HG02981 (cell line): ENCODE measurements around the gene TMEM132D.

ENCODE experiments used
- ATAC-seq: cut with Tn5 transposase; IDR thresholded peaks from one replicate; pipeline ENCODE4 v1.9.1; 2021; ENCODE audit warnings: mild to moderate bottlenecking, moderate library complexity; ENCODE audit not compliant: unreplicated experiment

Gene TMEM132D

DNA sequence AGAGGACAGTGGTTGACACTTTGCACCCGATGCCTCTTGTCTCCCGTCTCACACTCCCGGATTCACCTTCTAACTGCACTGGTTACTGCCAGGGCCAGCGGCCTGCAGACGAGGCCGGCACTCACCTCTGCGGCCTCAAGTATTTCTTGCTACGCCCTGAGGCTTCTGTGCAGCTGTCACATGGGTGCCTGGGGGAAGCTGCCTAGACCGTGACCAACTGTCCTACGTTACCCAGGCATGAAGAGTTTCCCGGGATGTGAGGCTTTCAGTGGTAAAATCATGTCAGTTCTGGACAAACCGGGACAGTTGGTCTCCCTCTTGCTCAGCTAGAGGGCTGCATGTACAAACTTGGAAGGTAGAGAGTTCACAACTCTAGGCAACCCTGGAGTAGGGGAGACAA lies 776.1 kb downstream of the TMEM132D start:
- ATAC-seq, result no peak

GRCh38 chr12:129127211-129127610 lies 776.6 kb downstream of the TMEM132D start:
- no peak for ATAC-seq

DNA sequence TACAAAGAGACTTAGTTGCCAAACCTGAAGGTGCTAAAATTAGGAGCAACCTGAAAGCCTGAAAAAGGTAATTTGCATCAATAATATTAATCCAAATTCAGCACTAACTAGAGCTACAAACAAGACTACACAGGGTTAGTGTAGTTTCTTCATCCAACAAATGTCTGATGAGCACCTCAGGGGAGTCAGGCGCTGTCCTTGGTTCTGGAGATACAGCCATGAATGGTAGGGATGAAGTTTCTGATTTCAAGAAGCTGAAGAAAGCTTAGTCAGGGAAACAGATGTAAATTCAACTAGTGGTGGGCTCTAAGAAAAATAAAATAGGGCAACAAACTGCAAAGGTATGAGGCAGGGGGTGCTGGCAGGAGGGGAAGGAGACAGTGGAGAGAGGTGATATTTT lies 784.3 kb downstream of the TMEM132D start:
- no peak for ATAC-seq

DNA sequence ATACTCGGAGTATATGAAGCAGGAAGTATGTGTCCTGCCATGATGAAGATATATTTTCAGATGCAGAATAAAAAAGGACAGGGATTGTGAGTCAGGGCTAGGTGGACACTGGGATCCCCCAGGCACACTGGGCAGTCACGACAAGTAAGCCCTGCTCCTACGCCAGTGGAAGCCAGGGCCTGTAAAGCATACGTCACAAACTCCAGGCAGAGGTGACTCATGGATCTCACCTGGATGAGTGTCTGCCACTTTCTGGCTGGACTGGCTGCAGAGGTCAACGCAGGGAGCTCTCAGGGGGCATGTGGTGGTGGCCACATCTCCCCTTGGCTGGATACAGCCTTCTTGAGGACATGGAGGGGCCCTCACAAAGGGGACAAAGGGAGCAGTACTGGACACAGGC lies 788.3 kb downstream of the TMEM132D start:
- ATAC-seq, result no peak

GRCh38 chr12:129110575-129110974 lies 793.2 kb downstream of the TMEM132D start:
- no peak for ATAC-seq

- no peak for ATAC-seq
These were observed 794.4 kb downstream of the TMEM132D start for GRCh38 chr12:129109174-129110001.

GRCh38 chr12:129106772-129107171 lies 797.1 kb downstream of the TMEM132D start:
- ATAC-seq, result no peak

GRCh38 chr12:129103231-129103630 lies 800.6 kb downstream of the TMEM132D start:
- no peak for ATAC-seq

- no peak for ATAC-seq
These were observed 801.6 kb downstream of the TMEM132D start for GRCh38 chr12:129102233-129102632.

- no peak for ATAC-seq
These were observed 802.0 kb downstream of the TMEM132D start for GRCh38 chr12:129101816-129102215.

DNA sequence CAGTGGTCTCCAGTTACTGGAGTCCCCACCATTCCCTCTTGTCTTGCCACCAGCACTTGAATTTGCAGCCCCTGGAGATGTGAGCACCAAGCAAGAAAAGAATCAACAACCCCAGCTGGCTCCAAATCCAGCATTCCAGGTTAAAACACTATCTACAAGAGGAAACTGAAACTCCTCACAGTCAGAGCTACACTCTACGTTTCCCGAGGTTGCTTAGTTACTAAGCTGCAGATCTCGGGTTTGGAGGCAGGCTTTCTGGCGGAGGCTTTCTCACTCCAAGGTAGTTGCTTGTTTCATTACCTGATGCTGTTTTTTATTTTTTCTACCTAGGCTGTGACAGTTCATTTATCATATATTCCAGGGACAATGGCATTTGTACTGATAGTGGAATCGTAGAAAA lies 802.4 kb downstream of the TMEM132D start:
- no peak for ATAC-seq

DNA sequence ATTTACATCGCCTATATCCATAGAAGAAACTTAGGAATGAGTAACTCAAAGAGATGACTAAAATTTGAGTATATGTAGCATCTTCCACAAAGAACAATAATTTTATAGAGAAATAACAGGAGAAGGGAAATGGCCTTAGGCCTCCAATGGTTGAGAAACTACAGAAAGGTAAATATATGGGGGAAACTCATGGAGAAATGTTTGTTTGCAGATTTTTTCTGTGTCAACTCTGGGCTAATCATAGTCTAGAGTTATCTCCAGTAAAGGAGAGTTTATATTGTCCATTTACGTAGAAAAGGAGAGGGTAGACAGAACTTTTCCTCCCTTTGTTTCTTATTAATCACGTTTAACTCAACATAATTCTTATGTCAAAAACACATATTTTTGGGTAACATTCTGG lies 806.4 kb downstream of the TMEM132D start:
- ATAC-seq, result no peak

DNA sequence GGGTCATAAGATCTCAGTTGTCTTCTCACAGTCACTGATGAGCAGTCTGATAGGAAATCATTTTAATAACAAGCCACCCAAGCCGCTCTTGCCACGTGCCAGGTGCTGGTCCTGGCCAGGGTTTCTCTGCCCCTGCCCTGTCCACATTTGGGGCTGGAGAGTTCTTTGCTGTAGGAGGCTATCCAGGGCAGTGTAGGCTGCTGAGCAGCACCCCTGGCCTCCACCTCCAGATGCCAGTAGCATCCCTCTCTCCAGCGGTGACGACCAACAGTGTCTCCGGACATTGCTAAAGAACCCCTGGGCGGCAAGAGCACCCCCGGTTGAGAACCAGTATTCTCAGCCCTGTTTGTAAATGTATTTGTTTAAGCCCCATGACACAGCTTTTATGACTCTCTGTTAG lies 806.9 kb downstream of the TMEM132D start:
- no peak for ATAC-seq

GRCh38 chr12:129096184-129096583 lies 807.6 kb downstream of the TMEM132D start:
- no peak for ATAC-seq

DNA sequence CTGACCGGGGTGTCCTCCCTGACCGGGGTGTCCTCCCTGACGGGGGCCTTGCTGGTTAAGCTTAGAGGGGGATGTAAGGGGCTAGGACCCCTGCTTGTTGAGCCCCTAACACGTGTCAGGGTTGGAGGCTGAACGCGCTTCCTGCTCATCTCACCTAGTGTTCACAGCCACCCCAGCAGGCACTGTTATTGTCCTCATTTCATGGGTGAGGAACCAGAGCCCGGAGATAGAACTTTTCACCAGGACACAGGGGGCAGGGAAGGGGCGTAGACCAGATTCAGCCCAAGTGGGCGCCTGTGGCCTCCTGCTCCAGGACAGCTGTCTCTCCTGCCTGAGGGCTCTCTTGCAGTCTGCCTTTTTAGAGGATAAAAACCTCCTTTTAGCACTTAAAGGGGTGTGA lies 814.2 kb downstream of the TMEM132D start:
- no peak for ATAC-seq

- no peak for ATAC-seq
These were observed 818.7 kb downstream of the TMEM132D start for GRCh38 chr12:129084875-129085826.

DNA sequence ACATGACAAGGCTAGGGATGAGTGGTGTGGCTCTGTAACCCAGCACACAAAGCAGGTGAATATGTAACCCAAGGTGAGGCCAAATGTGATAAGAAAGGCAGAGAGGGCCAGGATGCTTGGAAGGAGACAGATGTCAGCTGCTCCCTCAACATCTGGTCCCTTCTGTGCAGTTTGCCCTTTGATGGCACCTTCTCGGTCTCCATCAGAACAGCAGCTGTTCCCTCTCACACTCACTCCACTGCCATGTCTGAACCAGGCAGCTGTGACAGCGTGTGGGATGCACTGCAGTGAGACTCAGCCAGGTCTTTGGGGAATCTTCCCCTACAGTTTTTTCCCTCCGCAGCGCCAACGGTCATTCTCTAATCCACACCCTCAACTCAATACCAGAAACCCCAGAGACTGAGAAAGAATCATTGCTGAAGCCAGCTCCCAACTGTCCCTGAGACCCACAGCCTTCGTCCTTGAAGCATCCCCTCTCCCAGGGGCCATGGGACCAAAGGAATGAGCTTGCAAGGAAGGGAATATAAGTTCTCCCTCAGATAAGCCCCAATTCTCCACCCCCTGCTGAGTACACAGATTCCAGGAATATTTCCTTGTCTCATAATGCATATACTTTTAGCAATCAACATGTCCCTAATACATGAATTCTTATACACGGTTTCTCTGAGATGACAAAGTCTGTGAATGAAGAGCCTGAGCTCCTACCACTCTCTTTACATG lies 820.5 kb downstream of the TMEM132D start:
- no peak for ATAC-seq

DNA sequence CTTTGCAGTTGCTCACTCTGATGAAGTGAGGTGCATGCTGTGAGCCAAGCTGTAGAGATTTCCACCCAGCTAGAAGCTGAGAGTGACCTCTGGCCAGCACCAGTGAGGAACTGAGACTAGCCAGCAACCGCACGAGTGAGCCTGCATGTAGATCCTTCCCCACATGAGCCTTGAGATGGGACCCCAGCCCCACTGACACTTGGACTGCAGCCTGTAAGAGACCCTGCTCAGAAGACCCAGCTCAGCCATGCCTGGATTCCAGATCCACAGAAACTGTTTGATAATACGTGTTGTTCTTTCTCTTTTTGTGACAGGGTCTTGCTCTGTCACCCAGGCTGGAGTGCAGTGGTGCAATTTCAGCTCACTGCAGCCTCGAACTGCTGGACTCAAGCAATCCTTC lies 821.4 kb downstream of the TMEM132D start:
- ATAC-seq, result no peak

DNA sequence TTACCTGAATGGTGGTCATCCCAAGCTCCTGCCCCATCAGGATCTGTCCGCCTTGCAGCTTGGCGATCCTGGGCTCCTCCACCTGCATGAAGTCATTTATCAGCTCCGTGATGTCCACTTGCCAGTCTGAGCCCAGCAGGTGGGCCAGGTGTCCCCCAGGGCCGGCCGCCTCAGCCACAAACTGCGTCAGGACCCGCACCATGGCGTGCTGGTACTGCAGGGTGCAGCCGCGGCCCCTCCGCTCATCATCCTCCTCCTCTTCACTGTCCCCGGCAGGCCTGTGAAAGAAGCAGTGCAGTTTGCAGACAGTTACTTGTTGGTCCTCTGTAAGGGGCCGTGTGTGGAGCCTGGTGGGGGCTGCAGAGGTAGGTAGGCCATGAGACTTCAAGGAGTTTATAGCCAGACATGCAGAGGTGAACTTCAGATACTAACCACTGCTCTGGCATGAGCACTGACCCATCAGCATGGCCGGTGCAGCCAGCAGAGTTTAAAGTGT lies 822.0 kb downstream of the TMEM132D start:
- ATAC-seq, result no peak

DNA sequence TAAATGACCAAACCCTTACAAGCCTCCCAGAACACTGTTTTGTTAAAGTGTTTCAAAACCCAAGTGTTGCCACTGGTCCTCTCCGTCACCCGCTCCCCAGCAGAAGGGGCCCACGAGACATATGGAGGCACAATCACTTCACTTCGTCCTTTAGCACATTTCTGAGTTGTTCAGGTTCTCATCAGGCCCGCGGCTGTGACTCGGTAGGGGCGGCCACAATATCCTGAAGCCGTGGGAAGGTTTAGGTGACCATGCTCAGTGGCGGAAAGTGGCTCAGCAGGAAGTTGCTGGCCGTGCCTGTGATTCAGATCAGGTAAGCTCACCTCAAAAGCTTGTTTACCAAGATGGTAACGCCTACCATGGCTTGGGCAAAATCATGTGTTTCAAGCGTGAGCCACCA lies 823.0 kb downstream of the TMEM132D start:
- ATAC-seq, result no peak

- no peak for ATAC-seq
These were observed 823.4 kb downstream of the TMEM132D start for GRCh38 chr12:129080391-129080790.
